Measurements from ENCODE around the gene PSMB3. TPM values are rescaled to one million over a fixed set of nuclear protein-coding genes. Genes with fewer than 3 reads are reported as not detected.

Gene PSMB3
- total RNA-seq, 2 donors from 2014 or later: 235 to 375 TPM

- peak overlapping the region; percentile 61 for H3K27ac Mint-ChIP-seq
- no peak for ATAC-seq (replicated peaks)
- peaks cover 100% of the 10 kb centered on the region for H3K36me3 Mint-ChIP-seq (ENCODE audit: low read depth)
- no peaks in the 10 kb centered on the region for H3K27me3 Mint-ChIP-seq
- peak overlapping the region; percentile 13 for H3K4me3 Mint-ChIP-seq
- H3K9me3 Mint-ChIP-seq: no peaks in the 10 kb centered on the region
- peaks cover 47% of the 10 kb centered on the region for H3K4me1 Mint-ChIP-seq
These were observed 41.6 kb upstream of the PSMB3 start for GRCh38 chr17:38710985-38711384.

GRCh38 chr17:38711792-38712571, 40.6 kb upstream of the PSMB3 start:
- Mint-ChIP-seq H3K4me3 (peak overlapping the region; percentile 13), H3K27me3 (no peaks in the 10 kb centered on the region), H3K4me1 (peaks cover 48% of the 10 kb centered on the region), H3K9me3 (no peaks in the 10 kb centered on the region), H3K36me3 (ENCODE audit: low read depth) (peaks cover 100% of the 10 kb centered on the region), H3K27ac (peak overlapping the region; percentile 59)
- peak; percentile 12 for ATAC-seq (replicated peaks)

GRCh38 chr17:38712593-38712992, 39.9 kb upstream of the PSMB3 start:
- Mint-ChIP-seq H3K4me3 (peak overlapping the region; percentile 6), H3K4me1 (peaks cover 41% of the 10 kb centered on the region), H3K27me3 (no peaks in the 10 kb centered on the region), H3K9me3 (no peaks in the 10 kb centered on the region), H3K36me3 (ENCODE audit: low read depth) (peaks cover 100% of the 10 kb centered on the region), H3K27ac (peak overlapping the region; percentile 59)
- ATAC-seq (replicated peaks): no peak

- H3K9me3 Mint-ChIP-seq: no peaks in the 10 kb centered on the region
- peaks cover 100% of the 10 kb centered on the region for H3K36me3 Mint-ChIP-seq (ENCODE audit: low read depth)
- no peak for ATAC-seq (replicated peaks)
- H3K4me3 Mint-ChIP-seq: no peak overlapping the region
- H3K27me3 Mint-ChIP-seq: no peaks in the 10 kb centered on the region
- H3K4me1 Mint-ChIP-seq: peaks cover 35% of the 10 kb centered on the region
- H3K27ac Mint-ChIP-seq: no peak overlapping the region
These were observed 39.0 kb upstream of the PSMB3 start for GRCh38 chr17:38713456-38714075.

GRCh38 chr17:38715216-38715943, 37.2 kb upstream of the PSMB3 start:
- Mint-ChIP-seq H3K27ac (peak overlapping the region; percentile 97), H3K36me3 (ENCODE audit: low read depth) (peaks cover 98% of the 10 kb centered on the region), H3K4me1 (peaks cover 29% of the 10 kb centered on the region), H3K27me3 (no peaks in the 10 kb centered on the region), H3K9me3 (no peaks in the 10 kb centered on the region), H3K4me3 (peak overlapping the region; percentile 79)
- ATAC-seq (replicated peaks): peak; percentile 72

GRCh38 chr17:38716368-38717005, 36.1 kb upstream of the PSMB3 start:
- H3K4me3 Mint-ChIP-seq: no peak overlapping the region
- peaks cover 21% of the 10 kb centered on the region for H3K4me1 Mint-ChIP-seq
- H3K9me3 Mint-ChIP-seq: no peaks in the 10 kb centered on the region
- H3K36me3 Mint-ChIP-seq (ENCODE audit: low read depth): peaks cover 98% of the 10 kb centered on the region
- no peak for ATAC-seq (replicated peaks)
- H3K27ac Mint-ChIP-seq: peak overlapping the region; percentile 97
- H3K27me3 Mint-ChIP-seq: no peaks in the 10 kb centered on the region

GRCh38 chr17:38717139-38717745, 35.3 kb upstream of the PSMB3 start:
- Mint-ChIP-seq H3K27me3 (no peaks in the 10 kb centered on the region), H3K36me3 (ENCODE audit: low read depth) (peaks cover 93% of the 10 kb centered on the region), H3K4me3 (no peak overlapping the region), H3K9me3 (no peaks in the 10 kb centered on the region), H3K27ac (peak overlapping the region; percentile 56), H3K4me1 (peaks cover 21% of the 10 kb centered on the region)
- ATAC-seq (replicated peaks): no peak

GRCh38 chr17:38719289-38719942, 33.1 kb upstream of the PSMB3 start:
- H3K36me3 Mint-ChIP-seq (ENCODE audit: low read depth): peaks cover 93% of the 10 kb centered on the region
- peaks cover 21% of the 10 kb centered on the region for H3K4me1 Mint-ChIP-seq
- ATAC-seq (replicated peaks): no peak
- H3K4me3 Mint-ChIP-seq: no peak overlapping the region
- H3K9me3 Mint-ChIP-seq: no peaks in the 10 kb centered on the region
- H3K27ac Mint-ChIP-seq: peak overlapping the region; percentile 48
- no peaks in the 10 kb centered on the region for H3K27me3 Mint-ChIP-seq

GRCh38 chr17:38719943-38720641, 32.4 kb upstream of the PSMB3 start:
- H3K27ac Mint-ChIP-seq: no peak overlapping the region
- no peaks in the 10 kb centered on the region for H3K27me3 Mint-ChIP-seq
- H3K4me1 Mint-ChIP-seq: peaks cover 15% of the 10 kb centered on the region
- peaks cover 92% of the 10 kb centered on the region for H3K36me3 Mint-ChIP-seq (ENCODE audit: low read depth)
- H3K9me3 Mint-ChIP-seq: no peaks in the 10 kb centered on the region
- no peak for ATAC-seq (replicated peaks)
- H3K4me3 Mint-ChIP-seq: no peak overlapping the region

- H3K27ac Mint-ChIP-seq: peak overlapping the region; percentile 62
- ATAC-seq (replicated peaks): no peak
- H3K27me3 Mint-ChIP-seq: no peaks in the 10 kb centered on the region
- peaks cover 91% of the 10 kb centered on the region for H3K36me3 Mint-ChIP-seq (ENCODE audit: low read depth)
- H3K4me3 Mint-ChIP-seq: no peak overlapping the region
- no peaks in the 10 kb centered on the region for H3K9me3 Mint-ChIP-seq
- H3K4me1 Mint-ChIP-seq: peaks cover 7% of the 10 kb centered on the region
These were observed 31.6 kb upstream of the PSMB3 start for GRCh38 chr17:38720941-38721340.

GRCh38 chr17:38721802-38722201, 30.7 kb upstream of the PSMB3 start:
- Mint-ChIP-seq H3K27me3 (no peaks in the 10 kb centered on the region), H3K9me3 (no peaks in the 10 kb centered on the region), H3K4me3 (no peak overlapping the region), H3K36me3 (ENCODE audit: low read depth) (peaks cover 83% of the 10 kb centered on the region), H3K4me1 (peaks cover 5% of the 10 kb centered on the region), H3K27ac (no peak overlapping the region)
- no peak for ATAC-seq (replicated peaks)

GRCh38 chr17:38724337-38724988, 28.1 kb upstream of the PSMB3 start:
- H3K27me3 Mint-ChIP-seq: no peaks in the 10 kb centered on the region
- peak overlapping the region; percentile 89 for H3K4me3 Mint-ChIP-seq
- H3K27ac Mint-ChIP-seq: peak overlapping the region; percentile 38
- peaks cover 3% of the 10 kb centered on the region for H3K9me3 Mint-ChIP-seq
- no peak for ATAC-seq (replicated peaks)
- H3K4me1 Mint-ChIP-seq: peaks cover 19% of the 10 kb centered on the region
- peaks cover 83% of the 10 kb centered on the region for H3K36me3 Mint-ChIP-seq (ENCODE audit: low read depth)

GRCh38 chr17:38725066-38725465, 27.5 kb upstream of the PSMB3 start:
- no peaks in the 10 kb centered on the region for H3K27me3 Mint-ChIP-seq
- H3K36me3 Mint-ChIP-seq (ENCODE audit: low read depth): peaks cover 79% of the 10 kb centered on the region
- H3K27ac Mint-ChIP-seq: no peak overlapping the region
- H3K9me3 Mint-ChIP-seq: peaks cover 3% of the 10 kb centered on the region
- ATAC-seq (replicated peaks): no peak
- H3K4me3 Mint-ChIP-seq: peak overlapping the region; percentile 89
- peaks cover 20% of the 10 kb centered on the region for H3K4me1 Mint-ChIP-seq
